ENCODE measurements around the gene TCHHL1.

The TCHHL1 gene

DNA sequence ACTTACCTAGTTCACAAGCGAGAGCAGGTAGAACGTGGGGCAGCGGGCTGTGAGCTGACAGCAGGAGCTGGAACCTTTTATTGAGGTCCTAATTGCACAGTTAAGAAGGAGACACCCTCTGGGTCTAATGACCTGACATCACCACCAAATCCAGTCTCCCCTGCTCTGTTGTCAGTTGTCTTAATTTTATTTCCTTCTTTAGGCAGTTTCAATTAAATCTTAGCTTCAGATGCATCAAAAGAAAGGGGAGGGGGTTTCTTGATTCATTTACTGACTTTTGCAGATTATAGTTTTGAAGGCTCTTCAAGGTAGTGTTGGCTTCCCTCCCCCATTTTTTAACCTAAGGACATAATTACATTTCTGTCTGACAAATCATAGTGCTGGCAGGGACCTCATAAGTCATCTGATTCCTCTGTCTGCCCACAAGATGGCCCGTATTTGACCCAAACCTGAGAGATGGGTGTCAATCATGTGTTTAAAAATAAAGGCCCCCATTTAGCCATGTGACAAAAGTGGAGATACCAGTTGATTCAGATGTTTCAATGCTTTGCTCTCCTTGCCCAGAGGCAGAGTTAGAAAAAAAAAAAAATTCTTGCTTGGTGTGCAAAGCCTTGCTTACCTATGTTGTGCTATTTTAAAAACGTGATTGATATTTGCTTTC is at the start of gene TCHHL1:
TSS of gene TCHHL1 (minus strand) at position 51 of the 661 bp plus-strand sequence. CDS start 921 bp downstream, outside the sequence.
- DNase-seq (ENCODE audit: low read depth): no peak

DNA sequence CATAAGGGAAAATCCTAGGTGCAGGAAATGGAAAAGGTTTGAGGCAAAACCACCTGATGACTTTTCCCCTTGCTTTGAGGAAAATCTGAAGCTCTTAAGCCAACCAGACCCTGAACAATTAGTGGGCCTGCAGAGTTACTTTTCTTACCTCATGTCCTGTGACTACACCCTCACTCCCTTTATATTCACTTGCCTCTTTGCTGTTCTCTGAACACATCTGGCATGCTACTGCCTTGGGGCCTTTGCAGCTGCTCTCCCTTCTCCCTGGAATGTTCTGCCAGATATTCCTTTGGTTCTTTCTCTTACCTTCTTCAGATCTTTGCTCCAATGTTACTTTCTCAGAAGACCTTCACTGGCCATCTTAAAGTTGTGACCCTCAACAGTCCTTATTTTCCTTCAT is 48.4 kb upstream of the TCHHL1 start:
- no peak for DNase-seq (ENCODE audit: low read depth)

DNA sequence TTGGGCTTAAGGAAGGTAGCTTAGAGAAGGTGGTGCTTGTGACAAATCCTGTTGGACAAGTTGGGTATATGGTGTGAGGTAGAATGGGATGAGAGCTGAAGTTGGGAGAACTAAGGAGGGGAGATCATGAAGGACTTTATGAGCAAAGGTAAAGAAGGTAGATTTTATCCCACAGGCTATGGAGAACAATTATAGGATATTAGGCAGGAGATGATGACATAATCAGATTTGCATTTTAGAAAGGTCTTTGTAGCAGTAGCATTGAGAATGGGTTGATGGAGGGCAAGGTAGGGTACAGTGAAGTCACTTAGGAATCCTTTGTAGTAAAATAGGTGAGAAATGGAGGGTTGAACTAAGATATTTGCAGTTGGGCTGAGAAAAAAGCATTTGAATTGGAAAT is 41.3 kb upstream of the TCHHL1 start:
- DNase-seq (ENCODE audit: low read depth): no peak

DNA sequence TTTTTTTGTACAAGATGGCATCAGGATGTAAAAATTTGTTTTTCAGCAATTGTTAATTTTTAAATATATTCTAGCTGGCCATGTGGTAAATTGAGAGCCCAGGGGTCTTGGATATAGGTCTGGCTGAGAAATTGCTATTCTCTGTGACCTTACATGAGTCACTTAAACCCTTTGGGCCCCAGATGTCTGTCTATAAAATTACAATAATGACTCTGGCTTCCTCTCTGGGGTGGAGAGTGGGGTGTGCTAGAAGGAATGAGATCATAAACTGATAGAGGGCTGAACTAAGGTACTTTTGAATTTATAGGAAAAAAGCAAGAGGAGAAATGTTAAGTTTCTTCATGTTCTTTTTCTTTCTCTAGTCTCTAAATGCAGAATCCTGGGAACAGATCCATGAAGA is 38.8 kb upstream of the TCHHL1 start:
- no peak for DNase-seq (ENCODE audit: low read depth)

DNA sequence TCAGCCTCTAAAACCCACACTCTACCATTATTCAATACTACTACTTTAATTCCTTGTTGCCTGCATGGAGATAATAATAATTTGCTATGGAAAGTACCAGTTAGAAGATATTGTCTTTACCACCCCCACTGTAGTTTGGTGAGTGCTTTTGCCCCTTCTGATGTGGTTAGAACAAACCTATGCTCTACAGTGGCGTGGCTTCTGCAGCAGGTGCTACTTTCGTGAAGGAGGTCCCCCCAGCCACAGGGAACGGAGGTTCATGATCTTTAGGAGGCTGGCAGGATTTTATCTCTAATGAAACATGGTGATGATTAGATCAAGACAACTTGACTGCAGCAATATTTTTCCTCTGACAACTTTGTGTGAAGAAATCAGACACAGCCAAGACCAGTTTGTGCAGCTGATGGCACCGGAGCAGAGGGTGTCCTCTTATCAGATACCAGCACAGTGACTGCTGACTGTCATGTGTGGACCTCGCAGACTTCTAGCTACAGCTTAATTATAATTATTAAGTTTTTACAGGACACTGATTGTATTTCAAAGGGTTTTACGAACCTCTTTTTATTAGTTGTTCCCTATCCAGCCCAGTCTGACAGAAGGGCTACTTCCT is 37.1 kb upstream of the TCHHL1 start:
- no peak for DNase-seq (ENCODE audit: low read depth)

DNA sequence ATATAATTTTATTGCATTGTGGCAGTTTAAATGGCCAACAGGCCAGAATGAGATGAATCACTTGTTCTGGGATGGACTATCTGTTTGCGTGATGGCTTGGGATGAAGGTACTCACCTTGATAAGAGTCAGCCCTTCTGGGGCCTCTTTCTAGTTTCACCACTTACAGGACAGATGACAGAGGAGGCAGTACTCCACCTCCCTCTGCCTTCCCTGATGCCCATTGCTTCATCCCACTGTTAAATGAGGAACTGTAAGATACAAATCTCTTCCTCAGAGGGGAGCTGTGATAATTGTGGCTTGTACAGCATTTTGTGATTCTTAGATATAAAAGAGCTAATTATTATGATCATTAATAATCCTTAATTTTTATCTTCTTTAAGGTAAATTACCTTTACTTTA is 30.1 kb upstream of the TCHHL1 start:
- DNase-seq (ENCODE audit: low read depth): no peak

DNA sequence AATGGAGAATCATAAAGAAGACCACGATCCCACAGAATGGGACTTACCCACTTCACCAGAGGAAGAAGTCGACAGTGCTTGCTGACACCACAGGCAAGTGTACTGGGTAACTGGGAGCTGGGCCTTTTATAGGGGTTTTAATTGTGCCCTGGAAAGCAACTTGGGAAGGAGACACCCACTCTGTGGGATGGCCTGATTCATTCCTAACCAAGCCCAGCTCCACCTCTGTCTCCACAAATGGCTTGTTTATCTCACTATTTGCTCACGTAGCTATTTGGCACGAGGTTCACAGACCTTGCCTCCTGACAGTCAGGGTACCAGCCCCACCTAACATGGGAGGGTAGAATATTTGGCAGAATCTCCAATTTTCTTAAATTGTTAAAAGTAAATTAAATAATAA is 26.5 kb upstream of the TCHHL1 start, which contains the start of gene TCHH:
TSS of gene TCHH (minus strand) at position 101 of the 400 bp plus-strand sequence. CDS start 1,364 bp downstream, outside the sequence.
- DNase-seq (ENCODE audit: low read depth): no peak

DNA sequence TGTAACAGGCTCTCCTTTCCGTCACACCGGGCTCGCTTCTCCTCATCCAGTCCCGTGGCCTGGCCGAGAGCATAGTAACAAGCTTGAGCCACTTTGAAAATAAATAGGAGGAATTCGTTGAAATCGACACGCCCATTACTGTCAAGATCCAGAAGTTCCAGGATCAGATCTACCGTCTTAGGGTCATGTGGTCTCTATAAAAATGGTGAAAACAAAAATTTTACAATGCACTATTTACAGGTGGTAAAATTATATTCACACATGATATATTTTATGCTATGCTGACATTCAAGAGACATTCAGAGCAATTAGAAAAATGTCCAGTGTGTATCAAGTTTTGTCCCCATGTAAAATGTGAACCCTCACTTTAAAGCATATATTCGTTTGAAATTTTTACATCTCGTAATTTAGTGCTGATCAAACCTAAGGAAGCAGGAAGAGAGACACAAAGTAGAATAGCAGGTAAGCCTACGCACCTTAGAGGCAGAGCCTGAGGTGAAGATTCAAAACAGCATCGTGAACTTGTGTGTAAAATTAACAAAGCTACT is 24.1 kb upstream of the TCHHL1 start:
- DNase-seq (ENCODE audit: low read depth): no peak

DNA sequence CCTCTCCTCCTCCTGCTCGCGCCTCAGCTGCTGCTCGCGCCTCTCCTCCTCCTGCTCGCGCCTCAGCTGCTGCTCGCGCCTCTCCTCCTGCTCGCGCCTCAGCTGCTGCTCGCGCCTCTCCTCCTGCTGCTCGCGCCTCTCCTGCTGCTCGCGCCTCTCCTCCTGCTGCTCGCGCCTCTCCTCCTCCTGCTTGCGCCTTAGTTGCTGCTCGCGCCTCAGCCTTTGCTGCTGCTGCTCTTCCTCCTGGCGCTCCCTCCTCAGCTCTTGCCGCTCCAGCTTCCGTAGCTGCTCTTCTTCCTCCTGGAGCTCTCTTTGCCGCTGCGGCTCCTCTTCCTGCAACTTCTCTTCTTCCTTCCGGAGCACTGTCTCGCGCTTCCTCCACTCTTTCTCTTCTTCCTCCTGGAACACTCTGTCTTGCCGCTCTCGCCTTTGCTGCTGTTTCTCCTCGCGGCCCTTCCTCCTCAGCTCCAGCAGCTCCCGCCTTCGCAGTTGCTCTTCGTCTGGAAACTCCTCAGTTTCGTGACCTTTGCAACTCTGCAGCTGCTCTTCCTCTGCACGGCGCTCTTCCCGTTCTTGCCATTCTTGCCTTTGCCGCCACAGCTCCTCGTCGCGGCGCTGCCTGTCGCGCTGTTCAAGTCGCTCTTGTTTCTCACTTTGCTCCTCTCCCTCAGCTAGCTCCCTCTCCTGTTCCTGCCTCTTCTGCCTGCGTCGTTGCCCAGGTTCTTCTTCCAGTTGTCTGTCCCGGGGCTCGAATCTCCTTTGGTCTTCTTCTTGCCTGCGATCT is 23.4 kb upstream of the TCHHL1 start:
- DNase-seq (ENCODE audit: low read depth): peak; percentile 41

DNA sequence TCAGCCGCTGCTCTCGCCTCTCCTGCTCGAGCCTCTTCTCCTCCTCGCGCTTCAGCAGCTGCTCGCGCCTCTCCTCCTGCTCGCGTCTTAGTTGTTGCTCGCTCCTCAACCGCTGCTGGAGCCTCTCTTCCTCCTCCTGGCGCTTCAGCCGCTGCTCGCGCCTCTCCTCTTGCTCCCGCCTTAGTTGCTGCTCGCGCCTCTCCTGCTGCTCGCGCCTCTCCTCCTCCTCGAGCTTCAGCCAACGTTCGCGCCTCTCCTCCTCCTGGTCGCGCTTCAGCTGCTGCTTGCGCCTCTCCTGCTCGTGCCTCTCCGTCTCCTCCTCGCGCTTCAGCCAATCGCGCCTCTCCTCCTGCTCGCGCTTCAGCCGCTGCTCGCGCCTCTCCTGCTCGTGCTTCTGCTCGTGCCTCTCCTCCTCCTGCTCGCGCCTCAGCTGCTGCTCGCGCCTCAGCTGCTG is 22.7 kb upstream of the TCHHL1 start:
- DNase-seq (ENCODE audit: low read depth): peak; percentile 50

DNA sequence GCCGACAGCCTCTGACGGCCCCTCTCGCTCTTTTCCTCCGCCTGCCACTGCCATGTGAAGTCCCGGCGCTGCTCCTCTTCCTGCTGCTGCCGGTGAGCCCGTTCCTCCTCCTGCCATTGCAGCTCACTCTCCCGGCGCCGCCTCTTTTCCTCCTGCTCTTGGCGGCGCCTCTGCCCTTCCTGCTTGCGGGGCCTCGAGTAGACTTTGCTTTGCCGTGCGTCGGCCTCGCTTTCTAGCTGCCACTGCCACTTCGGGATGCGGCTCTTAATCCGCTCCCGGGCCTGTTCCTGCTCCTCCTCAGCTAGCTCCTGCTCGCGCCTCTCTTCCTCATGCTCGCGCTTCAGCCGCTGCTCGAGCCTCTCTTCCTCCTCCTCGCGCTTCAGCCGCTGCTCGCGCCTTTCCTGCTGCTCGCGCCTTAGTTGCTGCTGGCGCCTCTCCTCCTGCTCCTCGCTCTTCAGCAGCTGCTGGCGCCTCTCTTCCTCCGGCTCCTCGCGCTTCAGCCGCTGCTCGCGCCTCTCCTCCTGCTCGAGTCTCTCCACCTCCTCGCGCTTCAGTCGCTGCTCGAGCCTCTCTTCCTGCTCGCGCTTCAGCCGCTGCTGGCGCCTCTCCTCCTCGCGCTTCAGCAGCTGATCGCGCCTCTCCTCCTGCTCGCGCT is 22.1 kb upstream of the TCHHL1 start:
- DNase-seq (ENCODE audit: low read depth): peak; percentile 56

DNA sequence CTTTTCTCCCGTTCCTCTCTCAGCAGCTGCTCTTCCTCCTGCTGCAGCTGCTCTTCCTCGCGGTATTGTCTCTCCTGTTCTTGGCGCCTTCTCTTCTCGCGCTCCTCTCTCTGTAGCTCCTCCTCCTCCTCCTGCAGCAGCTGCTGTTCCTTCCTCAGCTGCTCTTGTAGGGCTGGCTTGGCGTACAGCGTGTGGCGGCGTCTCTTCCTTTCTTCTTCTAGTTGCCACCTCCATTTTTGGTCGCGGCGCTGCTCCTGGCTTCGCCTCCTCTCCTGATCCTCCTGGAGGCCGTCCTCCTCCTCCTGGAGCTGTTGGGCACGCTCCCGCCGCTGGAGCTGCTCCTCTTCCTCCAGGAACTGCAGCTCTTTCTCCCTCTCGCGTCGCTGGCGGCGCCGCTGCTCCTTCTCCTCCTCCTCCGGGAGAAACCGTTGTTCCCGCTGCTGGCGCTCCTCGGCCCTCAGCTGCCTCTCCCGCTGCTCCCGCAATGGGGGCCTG is 21.5 kb upstream of the TCHHL1 start:
- peak; percentile 67 for DNase-seq (ENCODE audit: low read depth)

DNA sequence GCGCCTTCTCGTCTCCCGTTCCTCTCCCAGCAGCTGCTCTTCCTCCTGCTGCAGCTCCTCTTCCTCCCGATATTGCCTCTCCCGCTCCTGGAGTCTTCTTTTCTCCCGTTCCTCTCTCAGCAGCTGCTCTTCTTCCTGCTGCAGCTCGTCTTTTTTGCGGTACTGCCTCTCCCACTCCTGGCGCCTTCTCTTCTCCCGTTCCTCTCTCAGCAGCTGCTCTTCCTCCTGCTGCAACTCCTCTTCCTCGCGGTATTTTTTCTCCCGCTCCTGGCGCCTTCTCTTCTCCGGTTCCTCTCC is 21.1 kb upstream of the TCHHL1 start:
- DNase-seq (ENCODE audit: low read depth): peak; percentile 14

DNA sequence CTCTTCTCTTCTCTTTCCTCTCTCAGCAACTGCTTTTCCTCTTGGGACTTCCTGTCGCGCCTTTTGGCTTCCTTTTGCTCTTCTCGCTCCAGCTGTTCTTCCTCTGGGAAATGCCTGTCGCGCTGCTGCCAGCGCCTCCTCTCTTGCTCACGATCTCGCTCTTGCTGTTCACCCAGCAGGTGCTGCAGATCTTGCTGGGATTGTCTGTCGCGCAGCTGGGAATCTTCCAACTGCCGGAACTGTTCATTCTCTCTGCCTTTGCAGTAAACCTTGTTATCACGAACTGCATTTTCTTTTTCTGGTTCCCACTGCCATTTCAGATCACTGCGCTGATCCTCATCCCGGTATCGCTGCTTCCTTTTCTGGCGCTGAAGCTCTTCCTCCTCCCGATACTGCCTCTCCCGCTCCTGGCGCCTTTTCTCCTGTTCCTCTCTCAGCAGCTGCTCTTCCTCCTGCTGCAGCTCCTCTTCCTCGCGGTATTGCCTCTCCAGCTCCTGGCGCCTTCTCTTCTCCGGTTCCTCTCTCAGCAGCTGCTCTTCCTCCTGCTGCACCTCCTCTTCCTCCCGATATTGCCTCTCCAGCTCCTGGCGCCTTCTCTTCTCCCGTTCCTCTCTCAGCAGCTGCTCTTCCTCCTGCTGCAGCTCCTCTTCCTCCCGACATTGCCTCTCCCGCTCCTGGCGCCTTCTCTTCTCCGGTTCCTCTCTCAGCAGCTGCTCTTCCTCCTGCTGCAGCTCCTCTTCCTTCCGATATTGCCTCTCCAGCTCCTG is 20.6 kb upstream of the TCHHL1 start:
- peak; percentile 4 for DNase-seq (ENCODE audit: low read depth)

DNA sequence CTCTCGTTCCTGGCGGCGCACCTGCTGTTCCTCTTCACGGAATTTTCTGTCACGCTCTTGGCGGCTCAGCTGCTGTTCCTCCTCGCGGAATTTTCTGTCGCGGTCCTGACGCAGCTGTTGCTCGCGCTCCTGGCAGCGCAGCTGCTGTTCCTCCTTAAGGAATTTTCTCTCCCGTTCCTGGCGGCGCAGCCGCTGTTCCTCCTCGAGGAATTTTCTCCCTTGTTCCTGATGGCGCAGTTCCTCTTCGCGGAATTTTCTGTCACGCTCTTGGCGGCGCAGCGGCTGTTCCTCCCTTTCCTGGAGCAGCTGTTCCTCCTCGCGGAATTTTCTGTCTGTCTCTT is 20.0 kb upstream of the TCHHL1 start:
- DNase-seq (ENCODE audit: low read depth): peak; percentile 2

DNA sequence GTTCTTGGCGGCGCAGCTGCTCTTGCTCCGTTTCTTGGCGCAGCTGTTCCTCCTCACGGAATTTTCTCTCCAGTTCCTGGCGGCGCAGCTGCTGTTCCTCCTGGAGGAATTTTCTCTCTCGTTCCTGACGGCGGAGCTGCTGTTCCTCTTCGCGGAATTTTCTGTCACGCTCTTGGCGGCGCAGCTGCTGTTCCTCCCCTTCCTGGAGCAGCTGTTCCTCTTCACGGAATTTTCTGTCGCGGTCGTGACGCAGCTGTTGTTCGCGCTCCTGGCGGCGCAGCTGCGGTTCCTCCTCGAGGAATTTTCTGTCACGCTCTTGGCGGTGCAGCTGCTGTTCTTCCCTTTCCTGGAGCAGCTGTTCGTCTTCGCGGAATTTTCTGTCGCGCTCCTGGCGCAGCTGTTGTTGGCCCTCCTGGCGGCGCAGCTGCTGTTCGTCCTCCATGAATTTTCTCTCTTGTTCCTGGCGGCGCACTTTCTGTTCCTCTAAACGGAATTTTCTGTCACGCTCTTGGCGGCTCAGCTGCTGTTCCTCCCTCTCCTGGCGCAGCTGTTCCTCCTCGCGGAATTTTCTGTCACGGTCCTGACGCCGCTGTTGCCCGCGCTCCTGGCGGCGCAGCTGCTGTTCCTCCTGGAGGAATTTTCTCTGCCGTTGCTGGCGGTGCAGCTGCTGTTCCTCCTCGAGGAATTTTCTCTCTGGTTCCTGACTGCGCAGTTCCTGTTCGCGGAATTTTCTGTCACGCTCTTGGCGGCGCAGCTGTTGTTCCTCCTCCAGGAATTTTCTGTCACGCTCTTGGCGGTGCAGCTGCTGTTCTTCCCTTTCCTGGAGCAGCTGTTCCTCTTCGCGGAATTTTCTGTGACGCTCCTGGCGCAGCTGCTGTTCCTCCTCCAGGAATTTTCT is 19.4 kb upstream of the TCHHL1 start:
- peak; percentile 13 for DNase-seq (ENCODE audit: low read depth)

DNA sequence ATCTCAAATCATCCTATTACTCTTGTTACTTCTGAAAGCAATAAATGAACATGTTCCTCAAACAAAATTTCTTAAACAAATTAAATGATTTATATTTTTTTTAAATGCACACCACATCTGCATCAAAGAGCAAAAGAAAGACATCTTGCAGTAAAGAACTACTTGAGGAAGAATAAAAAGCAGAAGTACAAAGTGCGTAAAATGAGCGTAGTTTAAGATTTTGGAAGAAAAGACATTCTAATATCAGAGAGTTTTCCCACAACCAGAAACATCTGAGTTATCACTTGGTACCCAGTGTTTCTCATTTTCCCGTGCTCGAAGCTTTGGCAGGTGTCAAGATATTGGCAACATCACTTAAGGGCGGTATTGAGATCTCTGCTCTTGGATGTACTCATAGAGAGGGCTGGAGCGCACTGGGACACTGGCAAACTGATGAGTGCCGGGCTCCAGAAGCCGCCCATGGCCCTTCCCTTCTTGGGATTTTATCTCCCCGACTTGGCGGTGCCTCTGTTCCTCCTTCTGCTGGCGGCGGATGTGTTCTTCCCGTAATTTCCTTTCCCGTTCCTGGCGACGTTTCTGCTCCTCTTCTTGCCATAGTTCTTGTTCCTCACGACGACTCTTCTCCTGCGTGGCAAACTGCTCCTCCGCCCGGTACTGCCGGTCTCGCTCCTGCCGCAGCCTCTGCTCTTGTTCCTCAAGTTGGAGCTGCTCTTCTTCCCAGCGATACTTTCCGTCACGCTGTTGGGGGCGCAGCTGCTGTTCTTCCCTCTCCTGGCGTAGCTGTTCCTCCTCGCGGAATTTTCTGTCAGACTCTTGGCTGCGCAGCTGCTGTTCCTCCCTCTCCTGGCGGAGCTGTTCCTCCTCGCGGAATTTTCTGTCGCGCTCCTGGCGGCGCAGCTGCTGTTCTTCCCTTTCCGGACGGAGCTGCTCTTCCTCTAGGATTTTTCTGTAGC is 18.4 kb upstream of the TCHHL1 start:
- peak; percentile 15 for DNase-seq (ENCODE audit: low read depth)

DNA sequence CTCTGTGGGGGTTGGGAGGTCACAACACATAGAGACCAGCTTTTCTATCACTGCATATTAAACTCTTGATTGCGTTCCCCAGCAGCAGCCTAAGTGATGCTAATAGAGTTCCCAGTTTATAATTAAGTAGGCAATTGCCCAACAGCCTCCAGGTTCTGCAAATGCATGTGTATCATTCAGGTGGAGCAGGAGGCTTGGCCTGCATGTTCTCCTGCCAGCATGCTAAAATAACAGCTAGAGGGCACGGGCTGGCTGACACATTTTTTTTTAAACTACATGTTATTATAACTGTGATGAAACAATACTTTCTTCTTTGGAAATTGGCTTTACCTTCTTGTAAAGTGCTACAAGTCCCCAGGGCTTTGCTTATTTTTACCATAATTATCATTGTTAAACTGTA is 16.0 kb upstream of the TCHHL1 start:
- no peak for DNase-seq (ENCODE audit: low read depth)

DNA sequence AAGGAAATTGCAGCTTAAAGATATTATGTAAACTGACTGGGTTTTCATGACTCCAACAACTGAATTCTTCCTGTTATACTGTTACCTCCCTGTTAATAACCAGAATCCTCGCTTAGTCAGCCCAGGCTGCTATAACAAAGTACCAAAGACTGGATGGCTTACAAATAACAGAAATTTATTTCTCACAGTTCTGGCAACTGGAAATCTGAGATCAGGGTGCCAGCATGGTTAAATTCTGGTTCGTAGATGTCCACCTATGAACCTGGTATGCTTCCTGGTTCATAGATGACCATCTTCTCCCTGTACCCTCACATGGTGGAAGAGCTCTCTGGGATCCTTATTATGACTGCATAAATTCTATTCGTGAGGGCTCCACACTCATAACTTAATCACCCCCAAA is 8.1 kb upstream of the TCHHL1 start:
- no peak for DNase-seq (ENCODE audit: low read depth)

All from EH (cell line).